NCI-H69 (cell line): ENCODE measurements around the gene MMP13.
"Not testable (repeated sequence)": the region's sequence is repeated elsewhere in the genome, so short reads cannot be mapped to it uniquely, and the experiment has no call there.

ENCODE experiments used
- DNase-seq: peaks from one replicate; lab custom pipeline; 2025; lab: John Stamatoyannopoulos, UW

Gene MMP13

DNA sequence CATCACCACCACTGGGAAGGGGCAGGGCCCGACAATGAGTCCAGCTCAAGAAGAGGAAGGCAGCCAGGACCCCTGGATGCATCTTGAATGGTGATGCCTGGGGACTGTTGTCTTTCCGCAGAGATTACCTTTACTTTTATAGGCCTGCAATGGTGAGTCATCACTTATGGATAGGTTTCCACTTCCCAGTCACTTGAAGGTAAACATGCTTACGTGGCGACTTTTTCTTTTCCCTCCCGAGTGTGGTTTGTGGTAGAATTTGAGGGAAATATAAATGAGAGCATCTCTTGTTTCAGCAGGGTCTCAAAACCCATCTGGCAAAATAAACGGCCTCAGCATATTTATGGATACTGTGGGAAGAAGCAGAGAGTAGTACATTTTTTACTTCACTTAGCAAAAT, at the start of gene MMP13:
MMP13 (minus strand) TSS at position 109 of the 400 bp plus-strand sequence; CDS start at position 82, 27 bp downstream.
- DNase-seq, result no peak

DNA sequence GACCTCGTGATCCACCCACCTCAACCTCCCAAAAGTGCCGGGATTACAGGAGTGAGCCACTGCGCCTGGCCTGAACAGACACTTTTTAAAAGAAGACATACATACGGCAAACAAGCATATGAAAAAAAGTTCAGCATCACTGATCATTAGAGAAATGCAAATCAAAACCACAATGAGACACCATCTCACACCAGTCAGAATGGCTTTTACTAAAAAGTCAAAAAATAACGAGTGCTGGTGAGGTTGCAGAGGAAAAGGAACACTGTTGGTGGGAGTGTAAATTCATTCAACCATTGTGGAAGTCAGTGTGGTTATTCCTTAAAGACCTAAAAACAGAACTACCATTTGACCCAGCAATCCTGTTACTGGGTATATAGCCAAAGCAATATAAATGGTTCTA, 48.7 kb upstream of the MMP13 start:
- DNase-seq, result not testable (repeated sequence)

DNA sequence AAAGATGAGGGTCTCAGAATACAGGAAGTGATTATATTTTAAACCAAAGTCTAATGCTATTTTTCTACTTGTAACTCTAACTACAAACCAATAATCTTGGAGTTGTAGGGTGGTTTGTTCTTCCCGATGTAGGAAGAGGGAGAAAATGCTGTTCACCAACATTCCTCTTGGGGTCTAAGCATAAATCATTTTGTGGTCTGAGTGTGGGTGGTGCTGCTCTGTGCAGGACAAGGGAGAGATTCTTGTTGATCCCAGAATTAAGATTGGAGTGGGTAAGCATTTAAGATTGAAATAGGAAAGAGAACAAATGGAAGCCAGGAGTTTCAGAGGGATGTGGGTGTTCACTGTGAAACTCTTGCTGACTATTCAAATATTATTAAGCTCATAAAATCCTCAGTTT, 38.6 kb upstream of the MMP13 start:
- DNase-seq, result no peak

DNA sequence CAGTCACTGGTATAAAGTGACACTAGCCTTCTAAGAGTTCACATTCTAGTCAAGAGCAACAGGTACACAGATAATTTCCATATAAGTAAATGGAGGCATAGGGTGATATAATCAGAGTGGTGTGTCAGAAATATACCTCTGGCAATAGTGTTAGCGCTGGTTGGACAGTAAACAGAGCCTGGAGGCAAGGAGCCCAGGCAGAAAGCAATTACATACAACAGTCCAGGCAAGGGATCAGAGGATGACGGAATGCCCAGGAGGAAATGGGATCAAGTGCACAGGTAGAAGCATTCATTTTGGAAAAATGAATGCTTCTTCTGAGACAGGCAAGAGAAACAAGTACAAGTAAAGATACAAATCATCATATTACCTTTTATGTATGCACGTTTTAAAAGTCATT, 36.2 kb upstream of the MMP13 start:
- peak; percentile 22 for DNase-seq

DNA sequence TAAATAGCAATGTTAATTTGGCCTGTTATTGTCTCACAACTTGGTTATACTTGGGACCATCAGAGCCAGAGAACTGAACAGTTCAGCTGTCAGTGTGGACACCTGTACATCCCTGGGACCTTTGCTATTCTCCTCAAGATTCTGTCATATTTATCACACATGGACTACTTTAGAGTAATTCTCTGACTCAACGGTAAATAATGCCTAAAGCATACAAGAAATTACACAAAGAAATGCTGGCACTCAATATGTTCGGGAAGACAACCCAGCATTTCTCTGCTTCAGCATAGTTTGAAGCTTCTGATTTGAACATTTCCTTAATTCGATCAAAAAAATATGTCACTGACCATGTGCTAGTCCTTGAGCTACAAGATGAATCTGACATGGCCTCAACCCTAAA, 34.6 kb upstream of the MMP13 start:
- DNase-seq, result no peak

DNA sequence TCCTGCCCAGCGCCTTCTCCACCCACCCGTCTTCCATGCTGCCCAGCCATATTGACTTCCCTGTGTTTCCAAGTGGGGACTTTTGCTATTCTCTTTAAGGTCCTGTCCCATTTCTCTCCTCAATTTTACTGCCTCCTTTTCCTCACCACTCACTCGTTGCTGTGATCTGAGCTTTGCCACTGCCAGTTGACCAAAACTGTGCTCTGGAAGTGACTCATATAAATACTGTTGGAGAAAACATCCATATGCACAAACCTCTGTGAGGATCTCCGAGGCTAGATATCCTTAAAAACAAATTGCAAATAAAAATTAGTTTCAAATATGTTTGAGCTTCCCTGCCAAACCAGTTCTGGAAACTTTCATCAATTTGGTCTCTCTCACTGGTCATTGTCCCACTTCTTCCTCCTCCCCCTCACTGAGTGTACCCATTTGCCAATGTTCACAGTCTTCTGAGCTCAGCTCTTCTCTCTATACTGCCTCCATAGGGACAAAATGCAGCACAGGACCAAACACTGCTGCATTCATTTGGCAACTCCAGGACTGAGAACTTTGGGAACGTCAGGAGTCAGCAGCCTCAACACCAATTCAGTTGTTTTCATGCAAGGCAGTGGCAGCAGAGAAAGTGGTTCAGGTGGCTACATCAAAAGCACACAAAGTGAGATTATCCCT, 34.0 kb upstream of the MMP13 start:
- no peak for DNase-seq

DNA sequence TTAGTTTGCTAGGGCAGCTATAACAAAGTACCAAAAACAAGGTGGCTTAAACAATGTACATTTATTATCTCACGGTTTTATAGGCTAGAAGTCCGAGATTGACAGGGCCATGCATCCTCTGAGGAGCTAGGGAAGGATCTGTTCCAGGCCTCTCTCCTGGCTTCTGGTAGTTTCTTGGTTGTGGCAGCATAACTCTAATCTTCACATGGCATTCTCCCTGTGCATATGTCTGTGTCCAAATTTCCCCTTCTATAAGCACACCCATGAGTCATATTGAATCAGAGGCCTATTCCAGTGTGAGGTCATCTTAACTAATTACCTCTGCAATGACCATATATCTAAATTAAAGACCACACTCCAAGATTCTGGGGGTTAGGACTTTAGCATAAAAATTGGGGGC, 31.3 kb upstream of the MMP13 start:
- no peak for DNase-seq

DNA sequence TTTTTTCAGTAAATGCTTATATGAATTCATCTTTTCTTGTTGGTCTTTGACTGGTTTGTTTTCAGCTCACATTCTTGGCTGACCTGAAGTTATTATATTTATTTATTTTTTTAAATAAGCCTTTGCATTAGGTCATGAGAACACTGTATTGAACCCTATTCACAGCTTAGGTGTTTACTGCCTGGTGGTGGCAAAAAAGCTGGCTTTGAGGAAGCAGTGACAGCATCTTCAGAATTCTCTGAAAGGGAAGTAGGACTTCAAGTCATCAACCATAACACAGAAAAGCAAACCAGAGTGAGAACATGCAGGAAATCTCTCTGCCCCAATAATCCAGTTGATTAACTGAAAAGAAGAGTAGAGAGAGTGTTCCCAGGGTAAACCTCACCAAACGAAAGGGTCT, 30.3 kb upstream of the MMP13 start:
- no peak for DNase-seq

DNA sequence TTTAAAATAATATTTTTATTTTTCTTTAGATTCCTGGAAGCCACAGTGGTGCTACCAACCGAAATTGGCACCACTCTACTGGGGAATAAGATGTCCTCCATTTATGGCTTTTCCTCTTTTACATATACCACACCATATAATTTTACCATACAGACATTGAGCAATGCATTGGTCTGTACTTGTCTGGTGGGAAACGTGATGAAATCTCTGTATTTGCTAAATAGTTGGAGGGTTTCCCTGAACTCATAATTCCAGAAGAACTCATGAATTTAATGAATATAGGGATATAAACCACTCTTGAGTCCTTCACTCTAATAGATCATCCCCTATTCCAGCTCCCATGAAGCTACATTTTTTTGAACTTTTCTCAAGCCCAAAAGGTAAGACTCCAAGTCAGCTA, 28.0 kb upstream of the MMP13 start:
- DNase-seq, result no peak

DNA sequence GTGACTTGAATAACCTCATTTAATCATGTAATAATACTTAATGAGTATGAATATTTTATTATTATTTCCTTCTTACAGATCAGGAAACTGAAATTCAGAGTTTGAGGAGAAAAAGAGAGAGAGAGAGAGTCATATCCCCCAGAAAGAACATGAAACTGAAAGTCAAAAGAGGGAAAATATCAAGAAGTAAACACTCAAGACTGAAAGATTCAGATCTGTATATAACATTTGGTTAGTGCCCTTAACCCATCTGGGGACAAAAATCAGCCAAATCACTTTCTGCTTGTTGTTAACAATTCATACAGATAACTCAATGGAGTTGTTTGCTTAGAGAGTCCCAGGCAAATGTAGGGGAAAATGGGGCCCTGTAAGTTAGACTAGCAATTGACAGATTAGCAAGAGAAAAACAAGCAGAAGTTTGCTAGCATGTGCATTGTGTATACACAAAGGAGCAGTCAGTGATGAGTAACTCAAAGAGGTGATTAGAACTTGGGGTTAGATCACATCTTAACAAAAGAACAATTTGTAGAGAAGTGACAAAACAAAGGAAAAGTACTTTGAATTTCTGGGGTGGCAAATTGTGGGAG, 25.9 kb upstream of the MMP13 start:
- no peak for DNase-seq

DNA sequence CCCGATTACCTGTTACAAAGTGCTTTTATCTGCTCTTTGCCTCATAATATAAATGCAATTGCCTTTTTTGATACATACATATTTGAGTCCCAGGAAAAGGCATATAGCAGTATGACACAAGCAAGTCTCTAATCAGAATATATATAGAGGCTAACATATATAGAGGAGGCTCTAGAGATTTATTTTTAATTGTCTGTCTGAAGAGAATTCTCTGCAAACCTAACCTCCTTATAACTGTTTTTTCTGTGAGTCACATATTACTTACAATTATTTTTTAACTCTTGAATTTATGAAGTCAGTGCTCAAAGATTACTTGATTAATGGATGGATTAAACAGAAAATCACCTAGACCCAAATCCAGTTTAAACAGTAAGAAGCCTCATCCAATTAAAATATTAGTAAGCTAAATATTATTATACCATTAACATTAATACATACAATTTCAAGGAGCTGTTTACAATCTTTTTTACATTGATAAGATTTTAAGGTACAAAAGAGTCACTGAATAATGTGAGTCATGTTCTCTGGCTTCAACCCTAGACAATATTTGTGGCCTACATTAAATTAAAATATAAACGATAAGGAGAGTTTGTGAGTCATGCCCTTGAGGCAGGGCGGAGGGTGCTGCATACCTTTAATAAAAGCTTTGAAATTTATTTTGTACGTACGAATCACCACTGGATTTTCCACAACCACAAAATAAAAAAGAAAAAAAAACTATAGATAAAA, 19.2 kb upstream of the MMP13 start:
- DNase-seq, result no peak

DNA sequence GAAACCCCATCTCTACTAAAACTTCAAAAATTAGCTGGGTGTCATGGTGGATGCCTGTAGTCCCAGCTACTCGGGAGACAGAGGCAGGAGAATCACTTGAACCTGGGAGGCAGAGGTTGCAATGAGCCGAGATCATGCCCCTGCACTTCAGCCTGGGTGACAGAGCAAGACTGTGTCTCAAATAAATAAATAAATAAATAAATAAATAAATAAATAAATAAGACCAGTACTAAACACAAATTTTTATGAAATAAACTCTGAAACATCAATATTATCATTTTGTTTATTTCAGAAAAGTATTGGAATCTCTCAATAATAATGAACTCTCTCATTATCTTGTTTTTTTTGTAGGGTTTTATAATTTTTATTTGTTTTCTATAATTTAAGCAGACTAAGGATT, 18.2 kb upstream of the MMP13 start:
- DNase-seq, result not testable (repeated sequence)

DNA sequence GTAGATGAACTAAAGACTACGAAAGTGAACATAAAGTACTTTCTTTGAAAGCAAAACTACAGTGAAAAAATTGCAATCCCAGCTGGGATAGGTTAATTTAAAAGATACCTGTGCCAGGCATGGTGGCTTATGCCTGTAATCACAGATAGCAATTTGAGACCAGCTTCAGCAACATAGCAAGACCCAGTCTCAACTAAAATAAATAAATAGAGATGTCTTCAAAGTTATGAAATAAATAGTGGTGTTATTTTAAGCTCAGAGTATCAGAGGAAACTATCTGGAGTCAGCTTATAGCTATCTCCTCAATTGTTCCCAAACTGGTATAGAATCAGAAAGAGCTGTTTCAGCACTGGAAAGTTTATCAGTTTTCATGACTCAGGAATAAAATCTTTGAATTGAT, 17.3 kb upstream of the MMP13 start:
- no peak for DNase-seq

DNA sequence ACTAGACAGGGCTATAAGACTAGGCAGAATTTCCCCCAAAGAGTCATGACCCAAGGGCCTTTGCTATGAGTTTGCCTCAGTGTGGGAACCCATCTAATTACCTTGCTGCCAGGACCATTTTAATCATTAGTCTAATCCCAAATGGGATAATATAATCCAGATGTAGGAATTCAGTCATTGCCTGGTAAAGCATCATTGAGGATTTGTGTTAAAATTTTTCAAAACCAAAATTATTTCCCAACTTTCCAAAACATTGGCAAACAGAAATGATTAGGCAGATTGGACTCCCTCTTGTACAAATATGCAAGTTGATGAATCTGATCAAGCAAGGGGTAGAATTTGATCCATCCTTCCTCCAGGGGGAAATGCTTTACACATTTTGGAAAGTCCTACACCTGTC, 16.2 kb upstream of the MMP13 start:
- DNase-seq, result no peak

DNA sequence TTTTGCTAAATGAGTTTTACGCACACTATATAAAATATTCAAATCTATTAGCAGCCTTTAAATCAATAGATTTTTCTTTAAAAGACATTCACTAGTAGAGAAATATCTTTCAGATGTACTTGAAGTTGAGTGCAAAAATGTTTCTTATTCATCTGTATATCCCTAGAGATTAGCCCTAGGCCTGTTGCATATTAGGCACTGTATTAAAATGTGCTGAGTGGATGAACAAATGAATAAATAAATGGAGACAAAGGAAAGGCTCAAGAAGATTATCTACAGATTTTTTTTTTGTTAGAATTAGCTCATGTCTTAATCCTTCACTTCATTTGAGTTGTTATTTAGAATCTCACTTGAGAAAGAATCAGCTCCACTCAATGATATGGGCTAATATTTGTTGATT, 12.0 kb upstream of the MMP13 start:
- DNase-seq, result no peak

DNA sequence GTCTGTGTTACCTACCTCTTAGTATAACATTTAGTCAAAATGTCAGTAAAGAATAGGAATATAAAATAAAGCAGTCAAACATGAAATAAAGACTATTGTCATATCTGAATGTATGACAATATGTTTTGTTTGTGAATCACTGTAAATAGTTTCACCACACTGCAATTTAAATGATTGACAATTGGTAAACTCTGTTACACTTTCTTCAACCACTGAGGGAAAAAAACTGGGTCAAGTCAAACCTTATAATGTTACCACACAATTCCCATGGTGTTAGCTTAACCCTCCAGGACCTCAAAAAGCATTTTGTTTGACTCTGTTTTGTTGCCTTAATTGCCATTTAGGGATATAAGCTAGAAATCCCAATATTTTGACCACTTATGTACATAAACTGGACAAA, 10.5 kb upstream of the MMP13 start:
- no peak for DNase-seq

DNA sequence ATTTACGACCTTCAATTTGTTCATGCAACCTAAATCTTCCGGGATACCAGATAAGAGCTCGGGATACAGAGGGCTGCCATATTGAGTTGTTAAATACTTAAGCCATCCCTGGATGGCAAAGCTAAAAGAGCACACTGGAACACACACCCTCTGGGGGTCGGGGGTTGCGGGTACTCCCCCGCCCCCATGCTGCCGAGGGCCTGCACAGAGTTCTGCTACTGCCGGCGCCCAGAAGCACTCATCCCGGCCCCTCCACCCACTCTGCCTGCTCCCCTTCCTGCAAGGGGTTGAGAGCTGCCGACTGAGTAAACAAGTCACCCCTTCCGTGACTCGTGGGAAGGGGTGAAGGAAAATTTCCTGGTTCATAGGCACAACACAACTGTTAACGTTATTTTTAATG, 9.3 kb upstream of the MMP13 start:
- DNase-seq, result no peak

DNA sequence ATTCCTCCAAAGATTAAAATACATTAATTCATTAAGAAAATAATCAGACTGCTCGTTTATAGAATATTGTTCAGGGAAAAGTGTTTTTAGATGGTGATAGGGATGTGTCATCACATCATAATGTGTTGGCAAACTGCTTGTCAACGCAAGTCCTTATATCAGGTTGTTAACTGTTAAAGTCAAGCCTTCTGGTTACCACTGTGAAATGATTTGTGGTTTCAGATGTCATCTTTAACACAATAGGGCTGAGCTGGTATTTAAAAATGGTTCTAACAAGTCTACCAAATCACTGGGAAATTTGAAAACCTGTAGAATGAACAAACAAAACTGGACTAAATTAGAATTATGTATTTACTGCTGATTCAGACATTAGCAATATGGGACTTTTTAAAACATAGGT, 2.4 kb upstream of the MMP13 start:
- DNase-seq, result no peak

DNA sequence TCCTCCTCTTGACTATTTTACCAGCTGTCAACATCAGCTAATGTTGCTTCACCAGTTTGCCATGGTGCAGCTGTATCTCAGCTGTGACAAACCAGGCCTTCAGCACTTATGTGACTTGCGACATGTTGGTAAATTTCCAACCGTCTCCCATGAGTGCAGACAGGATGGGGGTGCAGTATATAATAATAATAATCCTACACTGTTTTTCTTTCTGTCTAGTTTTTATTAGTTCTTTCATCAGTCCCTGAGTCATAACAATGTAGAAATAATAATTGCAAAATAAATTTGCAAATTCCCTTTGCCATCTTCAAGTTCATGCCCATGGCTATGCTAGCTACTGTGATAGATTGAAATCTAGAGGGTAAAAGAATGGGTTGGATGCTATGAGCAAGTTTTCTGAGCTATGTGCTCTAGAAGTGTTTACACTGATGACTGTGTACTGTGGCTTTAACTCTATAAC, 4.9 kb downstream of the MMP13 start:
- DNase-seq, result no peak

DNA sequence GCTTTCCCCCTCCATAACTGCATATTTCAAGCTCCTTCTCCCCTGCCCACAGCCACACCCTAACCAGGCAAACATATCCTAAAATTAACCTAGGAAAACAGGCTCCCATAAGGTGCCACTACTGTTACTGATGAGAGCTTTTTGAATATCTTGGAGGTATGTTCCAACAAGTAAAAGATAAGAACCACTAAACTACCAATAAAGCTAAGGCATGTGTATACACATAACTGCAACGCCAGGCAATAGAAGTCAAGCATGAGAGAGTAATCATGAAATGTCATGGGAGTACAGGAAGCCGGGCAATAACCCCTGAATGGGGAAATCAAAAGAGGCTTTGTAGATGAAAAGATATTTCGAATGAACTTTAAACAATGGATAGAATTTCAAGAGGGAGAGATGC, 9.3 kb downstream of the MMP13 start:
- no peak for DNase-seq

DNA sequence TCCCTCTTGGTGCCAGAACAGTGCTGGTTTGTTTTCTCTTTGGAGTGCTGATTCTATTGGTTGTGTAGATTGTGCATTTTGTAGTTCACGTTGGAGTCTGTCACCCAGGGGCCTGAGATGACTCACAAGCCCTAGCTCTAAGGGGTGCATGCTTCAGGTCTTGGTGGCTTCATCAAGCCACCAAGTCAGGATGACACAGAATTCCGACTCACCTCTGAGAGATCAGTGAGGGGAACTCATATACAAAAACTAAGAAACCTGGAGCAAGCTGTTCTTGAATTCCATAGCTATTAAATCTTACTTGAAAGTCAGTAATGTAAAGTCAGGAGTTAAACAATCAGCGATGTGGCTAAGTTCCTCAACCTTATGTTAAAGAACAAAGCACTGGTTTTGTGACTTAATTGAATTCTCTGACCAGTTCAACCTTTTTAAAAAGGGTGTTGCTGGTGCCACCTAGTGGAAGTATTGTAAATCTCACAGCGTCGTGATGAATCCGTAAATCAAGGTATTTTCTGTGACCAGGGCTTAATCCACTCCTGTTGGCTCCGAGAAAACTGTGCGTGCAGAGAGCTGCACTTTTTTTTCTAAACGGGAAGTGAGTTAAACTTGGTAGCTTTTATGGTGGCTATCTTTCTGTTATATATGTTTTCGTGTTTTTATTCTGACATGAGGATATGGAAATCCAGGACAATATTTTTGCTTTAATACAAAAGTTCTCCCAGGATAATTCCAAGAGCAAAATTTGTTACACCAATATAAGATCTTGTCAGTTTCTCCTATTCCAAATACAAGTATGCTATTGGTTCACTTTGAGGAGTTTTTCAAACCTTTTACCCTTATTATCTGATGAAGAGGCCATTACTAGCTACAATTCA, 14.6 kb downstream of the MMP13 start:
- peak; percentile 84 for DNase-seq

DNA sequence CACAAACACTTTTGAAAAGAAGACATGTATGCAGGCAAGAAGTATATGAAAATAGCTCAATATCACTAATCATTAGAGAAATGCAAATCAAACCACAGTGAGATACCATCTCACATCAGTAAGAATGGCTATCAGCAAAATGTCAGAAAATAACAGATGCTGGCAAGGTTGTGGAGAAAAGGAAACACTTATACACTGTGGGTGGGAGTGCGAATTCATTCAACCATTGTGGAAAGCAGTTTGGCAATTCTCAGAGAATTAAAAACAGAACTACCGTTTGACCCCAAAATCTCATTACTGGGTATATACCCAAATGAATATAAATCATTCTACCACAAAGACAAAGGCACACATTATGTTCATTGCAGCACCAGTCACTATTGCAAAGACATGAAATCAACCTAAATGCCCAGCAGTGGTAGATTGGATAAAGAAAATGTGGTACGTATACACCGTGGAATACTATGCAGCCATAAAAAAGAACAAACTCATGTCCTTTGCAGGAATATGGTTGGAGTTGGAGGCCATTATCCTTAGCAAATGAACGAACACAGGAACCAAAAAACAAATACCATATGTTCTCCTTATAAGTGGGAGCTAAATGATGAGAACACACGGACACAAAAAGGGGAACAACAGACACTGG, 18.5 kb downstream of the MMP13 start:
- no peak for DNase-seq
